GM18867 (cell line): ENCODE data around the gene SYPL1.
"Not testable (repeated sequence)": the region's sequence is repeated elsewhere in the genome, so short reads cannot be mapped to it uniquely, and the experiment has no call there.

Source experiments
- ATAC-seq: cut with Tn5 transposase; IDR thresholded peaks from one replicate; pipeline ENCODE4 v1.9.1; 2021; ENCODE audit warnings: mild to moderate bottlenecking, moderate library complexity; ENCODE audit not compliant: unreplicated experiment

Gene SYPL1

GRCh38 chr7:106112118-106112971 is at the start of gene SYPL1:
Gene SYPL1 (minus strand): TSS chr7:106112312. CDS start chr7:106112208, 104 bp downstream.
- ATAC-seq = peak; percentile 86

- peak; percentile 46 for ATAC-seq
Observed at GRCh38 chr7:106155027-106155426, 42.9 kb upstream of the SYPL1 start.

- peak; percentile 69 for ATAC-seq
Observed at GRCh38 chr7:106153891-106154449, 41.9 kb upstream of the SYPL1 start.

GRCh38 chr7:106152313-106152665 is 40.2 kb upstream of the SYPL1 start:
- no peak for ATAC-seq

GRCh38 chr7:106151459-106152312 is 39.6 kb upstream of the SYPL1 start:
- ATAC-seq = no peak

DNA sequence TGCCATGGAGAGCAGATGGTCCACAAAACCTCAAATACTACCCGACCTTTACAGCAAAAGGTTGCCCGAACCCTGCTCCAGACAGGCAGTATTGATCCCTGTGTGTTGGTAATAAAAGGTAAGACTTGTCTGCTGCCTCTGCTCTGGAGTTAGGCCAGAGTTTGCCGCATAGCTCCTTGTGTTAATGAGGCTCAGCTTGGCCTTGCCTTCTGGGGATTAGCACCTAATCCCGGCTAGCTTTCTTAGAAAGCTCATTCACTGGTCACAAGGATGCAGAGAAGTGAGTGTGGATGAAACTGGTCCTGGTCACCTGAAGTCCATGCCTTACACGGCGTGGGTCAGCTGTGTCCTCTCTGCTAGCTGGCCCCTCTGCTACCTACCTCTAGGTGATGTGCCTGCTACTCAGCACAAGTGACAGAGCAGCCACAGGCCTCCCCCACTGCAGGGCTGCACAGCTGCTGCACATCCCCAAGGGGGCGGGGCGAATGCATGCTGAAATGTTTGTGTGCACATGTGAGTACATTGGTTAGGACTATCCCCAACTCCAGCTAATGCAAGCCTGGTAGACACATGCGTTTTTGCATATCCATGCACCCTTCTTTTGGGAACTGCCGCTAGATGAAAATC is 31.7 kb upstream of the SYPL1 start:
- ATAC-seq = no peak

GRCh38 chr7:106142136-106142535 is 30.0 kb upstream of the SYPL1 start:
- ATAC-seq = no peak

GRCh38 chr7:106140406-106141173 is 28.5 kb upstream of the SYPL1 start:
- ATAC-seq = no peak

GRCh38 chr7:106139265-106140251 is 27.4 kb upstream of the SYPL1 start:
- no peak for ATAC-seq

DNA sequence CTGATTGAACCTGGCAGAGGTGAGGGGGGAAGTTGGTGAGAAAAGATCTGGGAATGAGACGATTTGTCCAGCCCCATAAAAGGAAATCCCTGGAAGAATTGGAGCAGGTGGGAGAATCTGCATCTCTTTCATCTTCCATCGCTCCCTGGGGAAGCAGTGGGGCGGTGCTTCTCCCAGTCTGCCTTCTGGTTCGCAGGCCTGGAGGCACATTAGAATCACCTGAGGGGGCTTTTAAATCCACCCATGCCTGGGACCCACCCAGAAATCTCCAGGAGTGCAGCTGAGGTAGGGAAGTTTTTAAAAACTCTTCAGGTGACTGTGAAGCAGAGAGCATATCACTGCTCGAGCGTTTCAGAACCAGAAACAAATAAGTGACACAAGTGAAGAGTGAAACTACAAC is 26.7 kb upstream of the SYPL1 start:
- no peak for ATAC-seq

DNA sequence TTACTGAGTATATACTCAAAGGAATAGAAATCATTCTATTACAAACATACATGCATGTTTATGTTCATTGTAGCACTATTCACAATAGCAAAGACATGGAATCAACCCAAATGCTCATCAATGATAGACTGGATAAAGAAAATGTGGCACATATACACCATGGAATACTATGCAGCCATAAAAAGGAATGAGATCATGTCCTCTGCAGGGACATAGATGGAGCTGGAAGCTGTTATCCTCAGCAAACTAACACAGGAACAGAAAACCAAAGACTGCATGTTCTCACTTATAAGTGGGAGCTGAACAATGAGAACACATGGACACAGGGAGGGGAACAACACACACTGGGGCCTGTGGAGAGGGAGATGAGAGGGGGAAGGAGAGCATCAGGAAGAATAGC is 26.1 kb upstream of the SYPL1 start:
- not testable (repeated sequence) for ATAC-seq

DNA sequence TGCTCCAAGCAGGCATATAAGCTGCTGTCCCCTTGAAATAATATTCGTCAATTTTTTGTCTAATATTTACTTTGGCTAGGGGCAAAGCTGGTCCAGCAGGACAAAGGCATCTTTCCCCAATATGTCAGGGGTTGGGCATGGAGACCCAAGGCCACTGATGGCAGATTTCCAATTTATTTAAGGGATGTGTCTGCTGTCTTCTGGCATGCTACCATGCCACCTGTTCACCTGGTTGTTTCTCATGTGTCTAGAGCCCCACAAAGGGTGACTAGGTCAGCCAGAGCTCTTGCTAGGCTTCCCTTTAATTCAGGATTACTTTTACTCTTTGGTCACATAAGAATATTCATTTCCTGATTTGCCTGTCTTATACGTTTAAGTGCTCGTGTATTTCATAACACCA is 22.1 kb upstream of the SYPL1 start:
- ATAC-seq = no peak

GRCh38 chr7:106129291-106129690 is 17.2 kb upstream of the SYPL1 start:
- ATAC-seq = no peak

DNA sequence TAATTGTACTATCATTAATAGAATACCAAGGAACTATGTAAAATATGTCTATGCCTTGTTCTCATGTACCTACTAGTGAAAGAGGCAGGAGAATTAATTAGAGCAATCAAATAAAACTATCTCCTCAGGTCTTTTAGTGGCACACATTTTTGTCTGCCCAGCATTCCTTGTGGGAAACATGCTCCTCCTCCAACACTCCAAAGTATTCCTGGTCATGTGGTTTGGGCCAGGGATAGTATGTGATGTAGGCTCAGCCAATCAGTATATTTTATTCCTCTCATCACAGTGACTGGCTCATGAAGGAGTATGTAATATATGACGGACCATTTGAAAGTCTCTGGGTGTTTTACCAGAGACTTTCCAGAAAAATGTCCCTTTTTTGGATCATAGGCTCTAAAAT is 16.7 kb upstream of the SYPL1 start:
- no peak for ATAC-seq

DNA sequence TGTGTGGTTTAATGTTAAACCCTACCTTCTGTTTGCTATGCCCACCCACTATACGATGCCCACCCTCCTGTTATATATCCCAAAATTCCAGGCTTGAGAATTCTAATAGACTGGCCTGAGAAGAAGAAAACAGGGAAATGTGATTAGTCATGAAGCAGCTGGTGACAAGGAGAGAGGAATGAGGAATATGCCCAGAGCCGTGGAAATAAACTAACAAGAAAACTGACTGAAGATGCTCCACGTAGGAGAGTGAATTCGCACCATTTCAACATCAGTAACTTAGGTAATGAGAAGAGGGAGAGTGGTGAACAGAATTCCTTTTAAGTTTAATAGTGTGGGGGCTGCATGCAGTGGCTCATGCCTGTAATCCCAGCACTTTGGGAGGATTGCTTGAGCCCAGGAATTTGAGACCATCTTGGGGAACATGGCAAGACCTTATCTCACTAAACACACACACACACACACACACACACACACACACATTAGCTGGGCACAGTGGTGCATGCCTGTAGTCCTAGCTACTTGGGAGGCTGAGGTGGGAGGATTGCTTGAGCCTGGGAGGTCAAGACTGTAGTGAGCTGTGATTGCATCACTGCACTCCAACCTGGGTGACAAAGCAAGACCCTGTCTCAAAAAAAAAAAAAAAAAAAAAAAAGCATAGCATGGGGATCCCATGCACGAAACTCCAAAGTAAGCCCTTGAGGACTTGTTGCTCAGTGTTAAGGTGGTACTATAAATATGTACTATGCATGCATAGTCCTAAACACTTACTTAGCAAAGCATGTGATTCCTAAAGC is 16.1 kb upstream of the SYPL1 start:
- ATAC-seq = no peak

DNA sequence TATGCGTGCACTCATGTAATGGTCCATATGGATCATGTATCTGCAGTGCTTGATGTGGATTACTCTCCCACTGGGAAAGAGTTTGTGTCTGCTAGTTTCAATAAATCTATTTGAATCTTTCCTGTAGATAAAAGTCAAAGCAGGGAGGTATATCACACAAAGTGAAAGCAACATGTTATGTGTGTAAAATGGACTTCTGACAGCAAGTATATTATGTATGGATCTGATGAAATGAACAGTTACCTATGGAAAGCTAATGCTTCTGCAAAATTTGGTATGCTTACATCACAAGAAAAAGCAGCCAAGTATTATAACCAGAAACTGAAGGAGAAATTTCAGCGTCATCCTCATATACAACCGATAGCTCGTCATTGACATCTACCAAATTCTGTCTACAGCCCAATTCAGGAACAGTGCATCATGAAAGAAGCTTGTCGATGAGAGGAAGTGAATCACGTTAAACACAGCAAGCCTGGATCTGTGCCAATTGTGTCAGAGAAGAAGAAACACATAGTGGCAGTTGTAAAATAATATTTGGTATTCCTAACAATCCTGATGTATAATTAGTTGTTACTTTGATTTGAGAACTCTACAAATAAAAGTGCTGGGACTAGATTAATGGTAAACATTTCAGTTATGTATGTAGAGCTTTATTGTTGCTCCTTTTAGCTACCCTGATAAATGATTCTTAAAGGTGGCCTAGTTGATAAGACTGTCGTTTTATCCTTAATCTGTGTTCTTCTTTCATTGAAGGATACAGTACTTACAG is 14.2 kb upstream of the SYPL1 start:
- no peak for ATAC-seq

GRCh38 chr7:106125417-106125816 is 13.3 kb upstream of the SYPL1 start:
- no peak for ATAC-seq

DNA sequence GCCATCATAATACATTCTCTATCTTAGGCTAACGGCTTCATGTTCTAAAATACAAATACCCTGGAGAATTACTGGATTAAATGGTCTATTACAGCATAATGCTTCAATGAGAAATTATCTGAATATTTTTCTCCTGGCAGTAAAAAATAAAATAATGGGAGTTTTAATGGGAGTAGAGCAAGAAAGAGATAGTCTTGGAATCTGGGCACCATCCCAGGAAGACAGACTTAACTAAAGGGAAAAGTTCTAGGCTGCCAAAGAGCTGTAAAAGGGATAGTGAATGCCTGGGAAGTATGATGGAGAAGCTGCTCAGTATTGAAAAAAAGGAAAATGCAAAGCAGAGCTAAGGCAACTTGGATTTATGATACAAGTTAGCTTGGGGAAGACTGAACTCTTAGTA is 12.1 kb upstream of the SYPL1 start:
- ATAC-seq = no peak
